ENCODE data around the gene PHYKPL.

GRCh38 chr5:178187014-178187413, 45.6 kb downstream of the PHYKPL start, which contains the start of gene GMCL2:
- TF ChIP-seq GATA3 (IDR thresholded peaks at IDR 0.05; ENCODE audit: low read depth, low read length) (no peak), GATA2 (IDR thresholded peaks at IDR 0.05; ENCODE audit: low read depth, low read length) (no peak)

Measured in SH-SY5Y (cell line).